HG03378 (cell line): ENCODE measurements around the gene TCF15.
"Not testable (repeated sequence)": the region's sequence is repeated elsewhere in the genome, so short reads cannot be mapped to it uniquely, and the experiment has no call there.

Experiments used
- ATAC-seq: cut with Tn5 transposase; IDR thresholded peaks from one replicate; pipeline ENCODE4 v1.9.1; 2021; ENCODE audit warnings: mild to moderate bottlenecking, moderate library complexity; ENCODE audit not compliant: unreplicated experiment

Gene TCF15

GRCh38 chr20:584161-584970 is 25.7 kb downstream of the TCF15 start:
- no peak for ATAC-seq

DNA sequence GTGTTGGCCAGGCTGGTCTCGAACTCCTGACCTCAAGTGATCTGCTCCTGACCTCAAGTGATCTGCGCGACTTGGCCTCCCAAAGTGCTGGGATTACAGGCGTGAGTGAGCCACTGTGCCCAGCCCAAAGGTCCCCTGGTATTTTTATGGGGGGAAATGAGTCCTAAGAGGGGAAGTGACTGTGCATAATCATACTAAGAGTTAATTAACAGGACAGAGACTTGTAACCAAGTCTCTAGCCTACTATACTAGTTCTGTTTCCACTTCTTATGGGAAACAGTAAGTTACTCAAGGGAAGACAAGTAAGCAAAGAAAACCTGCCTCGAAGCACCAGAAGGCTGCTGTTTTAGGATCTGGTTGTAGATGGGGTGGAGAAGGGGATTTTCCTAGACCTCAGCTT is 27.9 kb downstream of the TCF15 start:
- ATAC-seq = no peak

DNA sequence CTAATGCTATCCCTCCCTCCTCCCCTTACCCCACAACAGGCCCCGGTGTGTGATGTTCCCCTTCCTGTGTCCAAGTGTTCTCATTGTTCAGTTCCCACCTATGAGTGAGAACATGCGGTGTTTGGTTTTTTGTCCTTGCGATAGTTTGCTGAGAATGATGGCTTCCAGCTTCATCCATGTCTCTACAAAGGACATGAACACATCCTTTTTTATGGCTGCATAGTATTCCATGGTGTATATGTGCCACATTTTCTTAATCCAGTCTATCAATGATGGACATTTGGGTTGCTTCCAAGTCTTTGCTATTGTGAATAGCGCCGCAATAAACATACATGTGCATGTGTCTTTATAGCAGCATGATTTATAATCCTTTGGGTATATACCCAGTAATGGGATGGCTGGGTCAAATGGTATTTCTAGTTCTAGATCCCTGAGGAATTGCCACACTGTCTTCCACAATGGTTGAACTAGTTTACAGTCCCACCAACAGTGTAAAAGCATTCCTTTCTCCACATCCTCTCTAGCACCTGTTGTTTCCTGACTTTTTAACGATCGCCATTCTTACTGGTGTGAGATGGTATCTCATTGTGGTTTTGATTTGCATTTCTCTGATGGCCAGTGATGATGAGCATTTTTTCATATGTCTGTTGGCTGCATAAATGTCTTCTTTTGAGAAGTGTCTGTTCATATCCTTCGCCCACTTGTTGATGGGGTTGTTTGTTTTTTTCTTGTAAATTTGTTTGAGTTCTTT is 31.0 kb downstream of the TCF15 start:
- ATAC-seq = not testable (repeated sequence)

GRCh38 chr20:577167-577791 is 32.8 kb downstream of the TCF15 start:
- ATAC-seq = no peak

GRCh38 chr20:576156-576555 is 34.0 kb downstream of the TCF15 start:
- ATAC-seq = no peak

GRCh38 chr20:575230-575629 is 34.9 kb downstream of the TCF15 start:
- no peak for ATAC-seq

DNA sequence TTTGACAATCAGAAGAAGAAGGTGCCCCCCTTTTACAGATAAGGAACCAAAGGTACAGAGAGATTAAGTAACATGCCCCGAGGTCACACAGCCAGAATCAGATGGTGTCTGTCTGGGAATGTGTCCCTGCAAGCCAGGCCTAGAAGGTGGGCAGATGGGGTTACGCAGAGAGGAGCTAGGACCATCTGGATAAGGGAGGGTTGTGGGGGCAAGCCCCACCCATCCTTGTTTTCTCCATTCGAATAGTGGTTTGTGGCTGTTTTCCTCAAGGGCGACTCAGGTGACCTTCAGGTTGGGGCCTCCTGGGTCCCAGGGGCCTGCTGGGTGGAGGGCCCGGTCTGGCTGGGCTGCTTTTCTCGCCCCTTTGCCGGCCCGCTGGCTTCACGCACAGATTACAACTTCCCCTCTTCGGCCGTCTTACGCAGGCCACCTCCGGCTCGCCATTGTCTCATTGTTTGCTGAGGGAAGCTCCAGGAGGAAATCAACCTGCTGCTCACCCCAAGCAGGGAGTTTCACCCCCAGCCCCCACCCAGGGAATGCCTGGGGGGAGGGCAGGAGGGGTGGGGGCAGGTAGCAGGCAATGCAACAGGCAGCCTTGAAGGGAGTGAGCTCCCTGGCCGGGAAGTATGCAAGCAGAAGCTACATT is 35.7 kb downstream of the TCF15 start:
- no peak for ATAC-seq

DNA sequence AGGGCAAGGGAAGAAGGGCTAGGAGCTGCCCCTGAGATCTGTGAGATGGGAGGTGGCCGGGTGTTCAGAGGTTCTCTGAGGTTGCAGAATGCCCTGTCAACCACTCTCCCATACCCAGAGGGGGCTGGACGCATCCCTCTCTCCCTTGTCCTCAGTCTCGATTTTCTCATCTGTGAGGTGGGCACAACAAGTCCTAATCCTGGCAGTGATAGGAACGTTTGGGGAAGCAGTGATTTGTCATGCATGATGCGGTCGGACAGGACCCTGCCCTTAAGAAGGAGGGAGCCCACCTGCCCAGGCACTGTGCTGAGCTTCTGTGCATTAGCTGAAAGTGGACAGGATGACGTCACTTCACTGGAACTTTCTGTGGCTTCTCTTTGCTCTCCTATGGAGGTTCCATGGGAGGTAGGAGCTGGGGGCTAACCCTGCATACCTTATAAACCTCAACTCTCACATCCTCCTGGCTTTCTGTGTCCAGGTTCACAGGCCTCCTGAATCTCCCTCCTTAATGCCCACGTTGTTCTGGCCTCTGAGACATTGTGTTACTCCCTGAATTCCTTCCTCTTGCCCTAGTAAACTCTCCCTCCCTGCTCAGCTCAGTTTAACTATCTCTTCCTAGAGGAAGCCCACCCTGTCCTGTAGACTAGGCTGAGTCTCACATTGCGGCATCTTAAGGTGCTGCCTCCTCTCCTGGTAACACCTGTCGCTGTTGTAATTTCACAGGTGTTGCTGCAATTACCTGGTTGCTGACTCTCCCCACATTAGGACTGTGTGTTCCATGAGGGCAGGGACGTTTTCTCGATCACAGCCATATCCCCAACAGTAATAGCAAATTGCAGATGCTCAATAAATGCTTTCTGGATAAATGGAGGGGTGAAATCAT is 36.5 kb downstream of the TCF15 start:
- no peak for ATAC-seq

GRCh38 chr20:572727-573126 is 37.4 kb downstream of the TCF15 start:
- no peak for ATAC-seq

DNA sequence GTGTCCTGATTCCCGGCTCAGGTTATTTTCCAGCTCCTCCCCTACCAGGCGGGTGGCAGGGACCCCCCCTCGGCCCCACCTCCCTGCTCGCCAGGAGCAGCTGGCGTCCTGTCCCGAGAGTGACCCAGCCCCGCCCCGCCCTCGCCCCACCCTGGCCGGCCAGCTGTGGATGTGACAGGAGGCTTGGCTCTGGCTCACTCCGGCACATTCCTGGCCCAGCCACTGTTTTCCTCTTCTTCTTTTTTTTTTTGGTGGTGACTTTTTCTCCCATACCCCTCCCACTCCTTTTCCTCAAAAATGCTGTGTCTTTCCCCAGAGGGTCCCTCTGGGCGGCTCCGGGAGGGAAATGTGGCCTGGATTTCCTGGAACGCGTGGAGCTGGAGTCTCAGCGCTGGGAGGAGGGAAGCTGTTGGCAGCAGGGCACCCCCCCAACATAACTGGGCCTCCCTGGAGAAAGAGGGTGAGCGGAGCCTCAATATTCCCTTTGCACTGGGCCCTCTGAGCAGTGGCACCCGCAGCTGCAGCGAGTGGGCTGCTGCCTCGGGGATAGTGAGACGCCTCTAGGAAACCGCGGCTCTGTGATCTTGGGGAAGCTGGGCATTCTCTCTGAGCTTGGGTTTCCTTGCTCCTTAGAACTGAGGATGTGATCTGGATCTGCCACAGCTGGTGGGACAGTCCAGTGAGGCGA is 38.2 kb downstream of the TCF15 start:
- ATAC-seq = no peak

DNA sequence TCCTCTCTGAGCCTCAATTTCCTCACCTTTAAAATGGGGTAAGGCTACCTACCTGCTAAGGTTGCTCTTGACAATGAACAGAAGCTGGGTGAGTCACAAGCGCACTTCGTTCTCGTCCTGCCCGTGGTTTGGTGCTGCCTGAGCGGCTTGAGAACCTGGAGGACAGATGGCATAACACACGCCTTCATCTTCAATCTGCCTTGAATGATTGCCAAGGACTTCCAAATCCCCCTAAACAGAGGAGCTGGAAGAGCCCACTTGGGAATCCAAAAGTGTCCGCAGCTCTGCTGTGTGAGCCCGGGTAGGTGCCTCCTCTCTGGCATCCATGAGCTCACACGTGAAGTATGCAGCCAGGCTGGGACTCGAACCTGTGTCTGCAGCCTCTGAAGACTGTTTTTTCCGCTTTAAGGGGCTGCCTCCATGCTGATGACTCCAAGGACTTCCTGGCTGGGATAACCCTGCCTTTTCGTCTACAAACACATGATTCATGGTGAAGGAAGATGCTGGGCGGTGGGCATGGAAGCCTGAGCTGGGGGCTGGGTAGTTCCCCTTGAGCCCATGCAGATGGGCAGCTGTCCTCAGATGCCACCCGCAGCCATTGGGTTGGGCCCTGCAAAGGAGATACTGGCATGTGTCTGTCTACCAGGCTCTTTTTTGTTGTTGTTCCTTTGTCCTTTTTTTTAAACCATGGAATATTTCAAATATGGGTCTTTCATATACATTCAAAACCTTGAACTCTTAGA is 41.3 kb downstream of the TCF15 start:
- no peak for ATAC-seq

GRCh38 chr20:568097-568652 is 41.9 kb downstream of the TCF15 start:
- no peak for ATAC-seq

- ATAC-seq = no peak
These were observed 45.9 kb downstream of the TCF15 start for GRCh38 chr20:564192-564591.

DNA sequence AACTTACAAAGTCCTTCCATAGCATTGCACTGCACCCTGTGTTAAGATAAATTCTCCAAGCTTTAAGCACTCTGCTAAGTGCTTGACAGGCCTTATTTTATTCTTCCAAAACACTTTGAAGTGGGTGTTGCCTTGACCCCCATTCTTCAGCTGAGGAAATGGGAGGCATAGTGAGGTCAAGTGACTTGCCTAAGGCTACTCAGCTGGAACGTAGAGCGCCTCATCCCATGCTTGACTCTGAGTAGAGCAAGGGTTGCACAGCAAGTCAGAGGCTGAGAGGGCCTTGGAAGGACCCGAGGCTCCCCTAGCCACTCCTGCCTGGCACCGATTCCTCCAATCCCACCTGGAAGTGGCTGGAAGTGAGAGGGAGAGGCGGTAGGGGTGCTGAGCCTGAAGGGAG is 46.9 kb downstream of the TCF15 start:
- no peak for ATAC-seq

DNA sequence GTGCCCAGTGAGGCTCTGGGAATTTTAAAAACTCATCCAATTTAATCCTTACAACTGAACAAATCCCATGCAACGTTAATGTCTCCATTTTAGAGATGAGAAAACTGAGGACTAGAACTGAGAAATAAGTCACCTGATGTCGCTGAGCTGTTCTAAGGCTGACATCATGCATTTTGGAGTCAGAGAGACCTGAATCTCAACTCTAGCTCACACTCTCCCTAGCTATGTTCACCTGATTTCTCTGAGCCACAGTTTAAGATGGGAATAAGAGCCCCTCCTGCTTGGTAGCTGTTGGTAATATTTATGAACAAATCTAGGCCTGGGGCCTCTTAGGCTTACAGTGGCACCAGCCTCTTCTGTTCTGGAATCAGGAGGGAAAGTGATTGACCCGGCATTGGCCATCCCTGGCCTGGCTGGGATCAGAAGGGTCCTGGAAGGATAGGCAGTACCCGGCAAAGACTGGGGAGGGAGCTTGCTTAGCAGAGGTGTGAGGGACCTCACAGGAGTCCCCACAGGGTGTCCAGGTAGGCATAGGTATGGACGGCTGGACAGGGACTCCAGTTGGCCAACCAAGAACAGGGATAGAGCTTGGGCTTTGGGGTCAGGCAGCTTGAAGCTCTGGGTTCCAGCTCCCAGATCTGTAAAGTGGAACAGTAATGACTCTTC is 47.7 kb downstream of the TCF15 start:
- ATAC-seq = no peak

GRCh38 chr20:561437-562231 is 48.5 kb downstream of the TCF15 start:
- ATAC-seq = no peak

DNA sequence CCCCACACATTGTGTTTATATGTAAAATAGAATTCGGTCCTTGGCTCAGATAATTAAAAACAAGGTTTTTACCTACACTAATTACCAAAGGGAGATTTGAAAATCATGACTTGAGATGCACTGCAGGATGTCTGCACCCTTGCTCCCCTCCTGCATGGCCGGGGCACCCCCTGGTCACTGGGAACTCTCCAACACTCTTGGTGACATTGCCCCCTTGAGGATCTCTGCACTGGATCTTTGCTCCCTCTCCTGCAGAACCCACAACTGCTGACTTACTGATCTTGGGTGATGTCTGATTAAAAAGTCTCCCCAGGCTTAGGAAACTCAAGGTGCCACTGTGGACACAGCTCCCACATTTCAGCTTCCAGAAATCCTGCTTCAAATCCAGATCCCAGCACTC is 49.4 kb downstream of the TCF15 start:
- no peak for ATAC-seq

DNA sequence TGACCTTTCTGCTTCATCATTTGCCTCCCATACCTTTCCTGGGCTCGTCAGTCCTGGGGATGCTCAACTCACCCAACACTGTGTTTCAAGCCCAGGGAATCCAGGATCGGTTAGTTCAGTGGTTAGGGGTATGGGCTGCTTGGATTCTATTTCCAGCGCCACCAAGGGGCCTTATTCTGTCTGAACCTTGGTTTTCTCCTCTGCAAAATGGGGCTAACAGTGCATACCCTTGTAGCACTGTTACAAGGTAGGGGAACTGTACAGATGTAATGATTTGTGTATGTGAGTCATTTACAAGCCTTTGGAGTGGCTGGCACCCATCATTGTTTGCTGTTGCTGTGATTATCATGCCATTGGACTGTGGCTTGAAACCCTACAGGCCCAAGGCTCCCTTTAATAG is 52.0 kb downstream of the TCF15 start:
- ATAC-seq = no peak
